Uterus (tissue), 4 donors: Measurements from ENCODE around the gene HOXB4. TPM values are rescaled to one million over a fixed set of nuclear protein-coding genes. Genes with fewer than 3 reads are reported as not detected.
A peak's percentile ranks its signal among the peaks of the same experiment; 100 is the strongest.

ENCODE experiments used
- DNase-seq, 2 donors: peaks; one replicate each; pipeline ENCODE4 v3.0.0-alpha.2; 2019 to 2020
- H3K27ac ChIP-seq, 2 donors: fragments of 200-600 bp; sonication (generic); 1 replicate in 1 of 2; 2 replicates in 1 of 2; pipeline ENCODE4 v1.5.1; 2016 to 2018
- H3K27me3 ChIP-seq, 2 donors: fragments of 200-600 bp; sonication (generic); one replicate each; pipeline ENCODE4 v1.5.1; 2018 to 2019; ENCODE audit warnings: control low read depth in 1 of 2
- H3K36me3 ChIP-seq, 2 donors: fragments of 200-600 bp; sonication (generic); one replicate each; pipeline ENCODE4 v1.5.1; 2019; ENCODE audit warnings: control low read depth in 1 of 2
- H3K4me1 ChIP-seq, 2 donors: fragments of 200-600 bp; sonication (generic); one replicate each; pipeline ENCODE4 v1.5.1; 2018 to 2019; ENCODE audit warnings: control low read depth in 1 of 2
- H3K4me3 ChIP-seq, 2 donors: fragments of 200-600 bp; sonication (generic); 1 replicate in 1 of 2; 2 replicates in 1 of 2; pipeline ENCODE4 v1.5.1; 2018 to 2019; ENCODE audit warnings: mild to moderate bottlenecking in 1 of 2
- H3K9me3 ChIP-seq, 2 donors: fragments of 200-600 bp; sonication (generic); one replicate each; pipeline ENCODE4 v1.5.1; 2019; ENCODE audit warnings: control low read depth in 1 of 2
- CTCF ChIP-seq, 4 experiments: fragments of 200-600 bp in 2 of 4; fragments of 450-650 bp in 2 of 4; sonication (generic) in 2 of 4; IDR thresholded peaks; one replicate each; pipeline ENCODE4 v1.5.1; 2016 to 2019; ENCODE audit warnings: antibody characterized with exemption in 4 of 4, mild to moderate bottlenecking in 2 of 4, moderate library complexity in 1 of 4
- POLR2A ChIP-seq, 2 donors: fragments of 450-650 bp; IDR thresholded peaks; one replicate each; pipeline ENCODE4 v1.6.1; 2016; ENCODE audit warnings: antibody characterized with exemption in 2 of 2, mild to moderate bottlenecking in 1 of 2, moderate library complexity in 1 of 2
- intact Hi-C: fragments of 100-400 bp; cut with DNase I; formaldehyde crosslinking; loops from one replicate; pipeline ENCODE4 v1.15.1; 2023; ENCODE audit warnings: low total_unique reads
- total RNA-seq, 4 donors: library from RNA; depleted of rRNA in 3 of 4; stranded (reverse); fragments of >200 nt in 3 of 4; gene quantifications; one replicate each; pipeline versions ENCODE4 v1.1.0 to v1.2.4, GENCODE V29; 2014 to 2023
- donor health status: DM: yes; HTN: yes; CAD: no.

HOXB4 gene
- total RNA-seq, 4 donors from 2014 or later, result 0.88 to 6.9 (median 5.5) TPM; not detected in 1

- Histone ChIP-seq H3K4me3 (no peak overlapping the region), H3K36me3 (no peaks in the 10 kb centered on the region), H3K27me3 (peaks cover 0 to 49% of the 10 kb centered on the region in 2 donors), H3K4me1 (peaks cover 0 to 6% of the 10 kb centered on the region in 2 donors), H3K9me3 (no peaks in the 10 kb centered on the region), H3K27ac (peak overlapping the region; percentile 79 to 87)
- TF ChIP-seq POLR2A (IDR thresholded peaks at IDR 0.05) (no peak), CTCF (IDR thresholded peaks at IDR 0.05) (no peak)
- intact Hi-C loops, result loop anchor here (2.0 kb wide), 1 partner anchor 95 kb away; no protein-coding TSS in a partner anchor
- DNase-seq, result no peak
These were observed 9.9 kb upstream of the HOXB4 start for GRCh38 chr17:48588074-48588415.

- peaks cover 0 to 43% of the 10 kb centered on the region in 2 donors for H3K27me3 ChIP-seq
- H3K4me3 ChIP-seq, result no peak overlapping the region
- intact Hi-C loops, result loop anchor here (2.0 kb wide), 1 partner anchor 95 kb away; no protein-coding TSS in a partner anchor
- H3K36me3 ChIP-seq, result no peaks in the 10 kb centered on the region
- TF ChIP-seq POLR2A (IDR thresholded peaks at IDR 0.05) (no peak), CTCF (IDR thresholded peaks at IDR 0.05) (no peak)
- H3K27ac ChIP-seq, result peak overlapping the region; percentile 79 to 87
- no peak for DNase-seq
- H3K4me1 ChIP-seq, result peaks cover 0 to 6% of the 10 kb centered on the region in 2 donors
- no peaks in the 10 kb centered on the region for H3K9me3 ChIP-seq
These were observed 9.3 kb upstream of the HOXB4 start for GRCh38 chr17:48587276-48588073.

- peak overlapping the region; percentile 48 to 56 for H3K4me3 ChIP-seq
- H3K27ac ChIP-seq, result peak overlapping the region; percentile 79 to 87
- intact Hi-C loops, result no loop called here
- no peak for TF ChIP-seq CTCF (IDR thresholded peaks at IDR 0.05)
- TF ChIP-seq POLR2A (IDR thresholded peaks at IDR 0.05), result no peak
- no peak for DNase-seq
- H3K36me3 ChIP-seq, result no peaks in the 10 kb centered on the region
- H3K4me1 ChIP-seq, result peaks cover 0 to 6% of the 10 kb centered on the region in 2 donors
- no peaks in the 10 kb centered on the region for H3K9me3 ChIP-seq
- peaks cover 0 to 36% of the 10 kb centered on the region in 2 donors for H3K27me3 ChIP-seq
These were observed 8.5 kb upstream of the HOXB4 start for GRCh38 chr17:48586355-48587258.

GRCh38 chr17:48584223-48584741 is 6.1 kb upstream of the HOXB4 start:
- Histone ChIP-seq H3K4me3 (no peak overlapping the region), H3K27ac (no peak overlapping the region), H3K36me3 (no peaks in the 10 kb centered on the region), H3K9me3 (no peaks in the 10 kb centered on the region), H3K4me1 (peaks cover 0 to 6% of the 10 kb centered on the region in 2 donors), H3K27me3 (peaks cover 0 to 56% of the 10 kb centered on the region in 2 donors)
- TF ChIP-seq POLR2A (IDR thresholded peaks at IDR 0.05) (no peak), CTCF (IDR thresholded peaks at IDR 0.05) (no peak)
- intact Hi-C loops, result no loop called here
- DNase-seq, result no peak
